ENCODE results near the gene GDAP2. TPM values are rescaled to one million over a fixed set of nuclear protein-coding genes. Genes with fewer than 3 reads are reported as not detected.

The GDAP2 gene
- total RNA-seq, 1 experiment from 2014 or later = 24.4 TPM

DNA sequence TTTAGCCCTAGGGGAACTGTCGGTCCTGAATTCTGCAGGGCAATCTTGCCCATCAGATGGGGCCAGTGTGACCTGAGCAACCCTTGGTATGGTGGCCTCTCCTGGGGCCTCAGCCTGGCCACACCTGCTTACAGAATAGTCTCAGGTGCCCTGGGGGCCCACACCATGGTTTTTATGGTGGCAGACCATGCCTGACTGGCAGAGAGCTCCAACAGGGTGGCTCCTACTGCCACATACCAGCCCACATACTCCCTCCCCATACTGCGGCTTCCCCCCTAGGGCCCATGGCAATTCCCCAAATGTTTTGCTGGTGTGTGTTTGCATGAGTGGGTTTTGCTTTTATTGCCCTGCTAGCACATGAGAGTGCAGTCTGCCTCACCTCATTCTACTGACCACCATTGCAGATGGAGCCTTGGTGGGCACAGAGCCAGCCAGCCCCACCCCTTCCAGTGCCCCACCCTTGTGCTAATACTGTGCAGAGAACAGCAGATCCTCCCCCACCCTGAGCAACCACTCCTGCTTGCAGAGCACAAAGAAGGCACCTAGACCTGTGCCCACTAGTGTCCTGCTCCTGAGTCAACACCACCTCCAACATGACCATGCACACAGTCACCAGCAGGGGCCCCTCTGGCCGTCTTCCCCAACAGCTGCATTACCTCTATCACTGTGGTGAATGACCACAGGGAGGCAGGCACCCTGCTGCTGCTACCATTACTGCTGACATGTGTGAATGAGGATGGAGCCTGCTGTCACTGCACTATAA, 86.8 kb downstream of the GDAP2 start:
- Histone ChIP-seq H3K27ac (ENCODE audit: insufficient read length, low read depth, low read length) (no peak overlapping the region), H3K23me2 (ENCODE audit: insufficient read length, low read depth, low read length, poor library complexity, severe bottlenecking) (no peaks in the 10 kb centered on the region), H2BK5ac (ENCODE audit: insufficient read length, low read length) (no peak overlapping the region), H3K18ac (ENCODE audit: insufficient read length, low read depth, low read length) (no peak overlapping the region), H2AK5ac (ENCODE audit: insufficient read length, low read length) (no peak overlapping the region), H2BK20ac (ENCODE audit: low read depth, low read length, poor library complexity, severe bottlenecking) (no peak overlapping the region), H3K27me3 (ENCODE audit: insufficient read depth, low read length) (no peaks in the 10 kb centered on the region), H2AFZ (ENCODE audit: low read length) (no peak overlapping the region), H2BK120ac (ENCODE audit: low read depth, low read length, poor library complexity, severe bottlenecking) (no peak overlapping the region), H3T11ph (ENCODE audit: low read length) (no peak overlapping the region), H3K79me1 (ENCODE audit: insufficient read depth, low read depth, low read length, poor library complexity, severe bottlenecking) (no peaks in the 10 kb centered on the region), H3K56ac (ENCODE audit: insufficient read length, low read depth, low read length) (no peak overlapping the region), H3K9me3 (ENCODE audit: control insufficient read depth, low read depth, low read length) (no peaks in the 10 kb centered on the region), H3K4ac (ENCODE audit: low read depth, low read length) (no peak overlapping the region), H3K9ac (ENCODE audit: extremely low read depth, insufficient read length, low read length) (no peak overlapping the region), H4K20me1 (ENCODE audit: control insufficient read depth, insufficient read depth, insufficient read length) (no peaks in the 10 kb centered on the region), H4K5ac (ENCODE audit: insufficient read length, low read depth, low read length) (no peak overlapping the region), H2BK15ac (ENCODE audit: low read depth, low read length) (no peak overlapping the region), H4K91ac (ENCODE audit: insufficient read length, low read depth, low read length) (no peak overlapping the region), H2BK12ac (ENCODE audit: insufficient read length, low read depth, low read length) (no peak overlapping the region), H3K4me2 (ENCODE audit: insufficient read depth, insufficient read length, low read length) (no peak overlapping the region), H4K8ac (replicated peaks; ENCODE audit: insufficient read length, low read depth, low read length) (no peak overlapping the region), H3K4me1 (ENCODE audit: insufficient read depth, low read length) (no peaks in the 10 kb centered on the region), H3K23ac (ENCODE audit: insufficient read length, low read depth, low read length) (no peak overlapping the region), H3K79me2 (ENCODE audit: insufficient read depth, low read length) (no peaks in the 10 kb centered on the region), H3K14ac (ENCODE audit: insufficient read depth, low read length) (no peak overlapping the region)
- peak overlapping the region in 1 of 3 experiments; percentile 63; a peak in 2 of 7 replicates for H3K27ac Mint-ChIP-seq
- H3K4me1 Mint-ChIP-seq = peaks cover 4 to 5% of the 10 kb centered on the region in 2 experiments; a peak in 3 of 4 replicates
- no peaks in the 10 kb centered on the region; a peak in 1 of 7 replicates for H3K36me3 Mint-ChIP-seq (ENCODE audit: insufficient read depth in 1 of 3, low read depth in 3 of 3)
- H3K4me3 Mint-ChIP-seq = no peak overlapping the region
- TF ChIP-seq, protein P1, sequence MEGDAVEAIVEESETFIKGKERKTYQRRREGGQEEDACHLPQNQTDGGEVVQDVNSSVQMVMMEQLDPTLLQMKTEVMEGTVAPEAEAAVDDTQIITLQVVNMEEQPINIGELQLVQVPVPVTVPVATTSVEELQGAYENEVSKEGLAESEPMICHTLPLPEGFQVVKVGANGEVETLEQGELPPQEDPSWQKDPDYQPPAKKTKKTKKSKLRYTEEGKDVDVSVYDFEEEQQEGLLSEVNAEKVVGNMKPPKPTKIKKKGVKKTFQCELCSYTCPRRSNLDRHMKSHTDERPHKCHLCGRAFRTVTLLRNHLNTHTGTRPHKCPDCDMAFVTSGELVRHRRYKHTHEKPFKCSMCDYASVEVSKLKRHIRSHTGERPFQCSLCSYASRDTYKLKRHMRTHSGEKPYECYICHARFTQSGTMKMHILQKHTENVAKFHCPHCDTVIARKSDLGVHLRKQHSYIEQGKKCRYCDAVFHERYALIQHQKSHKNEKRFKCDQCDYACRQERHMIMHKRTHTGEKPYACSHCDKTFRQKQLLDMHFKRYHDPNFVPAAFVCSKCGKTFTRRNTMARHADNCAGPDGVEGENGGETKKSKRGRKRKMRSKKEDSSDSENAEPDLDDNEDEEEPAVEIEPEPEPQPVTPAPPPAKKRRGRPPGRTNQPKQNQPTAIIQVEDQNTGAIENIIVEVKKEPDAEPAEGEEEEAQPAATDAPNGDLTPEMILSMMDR (conservative IDR thresholded peaks at IDR 0.05) = peak; percentile 58; the same call in 2 of the 3 replicates
- peak; percentile 74 for DNase-seq
- no CpG with 5 or more reads among the region's 3 CpGs for WGBS (ENCODE audit: extremely low coverage, insufficient read length, low lambda C conversion rate)
- H3K27me3 Mint-ChIP-seq (ENCODE audit: low read depth) = no peaks in the 10 kb centered on the region
- H3K9me3 Mint-ChIP-seq = peaks cover 0 to 3% of the 10 kb centered on the region in 2 experiments; a peak in 2 of 5 replicates

Data from H9 (cell line).